Kidney (tissue), 14 donors: ENCODE measurements around the gene INO80E. TPM values are rescaled to one million over a fixed set of nuclear protein-coding genes. Genes with fewer than 3 reads are reported as not detected.
"Not testable (repeated sequence)": the region's sequence is repeated elsewhere in the genome, so short reads cannot be mapped to it uniquely, and the experiment has no call there.

ENCODE experiments used
- DNase-seq, 5 donors: peaks; one replicate each; pipeline ENCODE4 v3.0.0-alpha.2; 2013 to 2020
- FAIRE-seq: peaks from 2 replicates; lab custom pipeline; 2012; peaks lifted over from hg19 to GRCh38; lab: Jason Lieb, UNC
- H3K27ac ChIP-seq, 2 donors: one replicate each; pipeline ENCODE4 v1.7.0; 2013; ENCODE audit warnings: low read depth in 2 of 2, low read length in 2 of 2, inconsistent platforms in 1 of 2
- H3K27me3 ChIP-seq: one replicate; pipeline ENCODE4 v1.7.1; 2013; ENCODE audit warnings: low read length, inconsistent platforms; ENCODE audit not compliant: control insufficient read depth, insufficient read depth
- H3K36me3 ChIP-seq, 3 donors: one replicate each; pipeline versions ENCODE4 v1.7.0 to v1.7.1; 2013; ENCODE audit warnings: low read length in 3 of 3, control low read depth in 1 of 3, inconsistent platforms in 1 of 3; ENCODE audit not compliant: insufficient read depth in 3 of 3, control insufficient read depth in 2 of 3
- H3K4me1 ChIP-seq, 3 donors: one replicate each; pipeline versions ENCODE4 v1.7.0 to v1.7.1; 2013; ENCODE audit warnings: low read length in 3 of 3, inconsistent platforms in 1 of 3, low read depth in 1 of 3; ENCODE audit not compliant: control insufficient read depth in 2 of 3, insufficient read depth in 2 of 3
- H3K4me3 ChIP-seq, 3 donors: one replicate each; pipeline versions ENCODE4 v1.7.0 to v1.8.1; 2013; ENCODE audit warnings: low read length in 3 of 3, control low read depth in 1 of 3, inconsistent platforms in 1 of 3
- H3K9ac ChIP-seq, 3 donors: one replicate each; pipeline versions ENCODE4 v1.7.0 to v1.7.1; 2013; ENCODE audit warnings: low read length in 3 of 3, control low read depth in 1 of 3, inconsistent platforms in 1 of 3
- H3K9me3 ChIP-seq, 3 donors: one replicate each; pipeline versions ENCODE4 v1.7.0 to v1.7.1; 2013; ENCODE audit warnings: low read length in 3 of 3, control low read depth in 1 of 3, inconsistent platforms in 1 of 3; ENCODE audit not compliant: control insufficient read depth in 2 of 3, insufficient read depth in 1 of 3
- intact Hi-C: fragments of 100-400 bp; cut with DNase I; formaldehyde crosslinking; loops from one replicate; pipeline ENCODE4 v1.11.1; 2022
- polyA plus RNA-seq: library from polyadenylated mRNA; stranded (reverse); fragments of 350-450 nt; fragmentation: Illumina TruSeq; extraction: RNeasy Lipid Tissue Mini Kit (QIAGEN cat#74804); gene quantifications from one replicate; pipeline ENCODE4 v1.2.3, GENCODE V29; 2014; ENCODE audit warnings: low read depth, low replicate concordance; ENCODE audit not compliant: insufficient read depth
- total RNA-seq: library from RNA; stranded (reverse); fragmentation: NEBNext Ultra II Directional; extraction: Animal tissue kit (Norgen Biotek cat#: 25700); gene quantifications from one replicate; pipeline ENCODE4 v1.2.1, GENCODE V29; 2021
- TF ChIP-seq, protein P1 (sequence below): IDR thresholded peaks from 3 replicates; pipeline ENCODE4 v1.5.1; 2012; ENCODE audit warnings: mild to moderate bottlenecking, moderate library complexity, borderline replicate concordance; ENCODE audit not compliant: insufficient read depth; ENCODE audit errors: extremely low read depth
- donor health status: control.
- donor health status: control.
- donor health status: control.
- donor health status: control.
- donor health status: control.
- donor health status: DM: yes; HTN: yes; CAD: no.
- donor health status: Normal renal cell carcinoma (clear cell type).

INO80E gene
- total and polyA plus RNA-seq, 2 donors from 2014 or later, result 52.7 to 74.1 TPM

DNA sequence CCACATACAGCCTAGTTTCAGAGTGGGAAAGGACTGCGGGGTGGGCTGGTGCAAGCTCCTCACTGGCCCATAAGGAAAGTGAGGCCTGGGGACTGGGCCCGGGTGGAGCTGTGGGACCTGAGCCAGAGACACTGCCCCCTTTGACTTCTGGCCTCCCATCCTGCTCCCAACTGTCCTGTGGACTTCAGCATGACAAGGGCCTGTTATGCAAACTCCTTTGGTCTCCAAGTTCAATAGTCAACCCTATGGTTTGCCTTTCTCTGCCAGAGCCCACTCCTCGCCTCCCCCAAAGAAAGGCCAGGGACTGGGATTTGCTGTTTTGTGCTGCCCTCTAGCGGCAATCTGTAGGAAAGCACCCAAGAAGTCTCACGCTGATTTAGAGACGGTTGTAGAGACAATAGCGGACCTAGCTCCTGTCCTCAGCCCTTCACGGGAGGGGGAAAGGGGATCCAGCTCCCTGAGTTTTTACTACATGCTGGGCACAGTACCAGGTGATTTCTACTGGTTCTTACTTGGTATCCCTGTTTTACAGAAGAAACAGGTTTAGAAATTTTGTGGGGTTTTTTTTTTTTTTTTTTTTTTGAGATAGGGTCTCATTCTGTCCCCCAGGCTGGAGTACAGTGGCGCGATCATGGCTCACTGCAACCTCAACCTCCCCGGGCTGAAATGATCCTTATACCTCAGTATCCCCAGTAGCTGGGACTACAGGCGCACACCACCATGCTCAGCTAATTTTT, 36.2 kb downstream of the INO80E start:
- DNase-seq (peak in 4 of 5 donors; percentile 83 to 89 (median 85)), FAIRE-seq (no peak)
- H3K9me3 ChIP-seq, result no peaks in the 10 kb centered on the region
- H3K4me1 ChIP-seq, result no peaks in the 10 kb centered on the region
- H3K27ac ChIP-seq, result no peak overlapping the region
- no peak overlapping the region for H3K9ac ChIP-seq
- H3K27me3 ChIP-seq, result peaks cover 3% of the 10 kb centered on the region
- no peaks in the 10 kb centered on the region for H3K36me3 ChIP-seq
- TF ChIP-seq, protein P1, sequence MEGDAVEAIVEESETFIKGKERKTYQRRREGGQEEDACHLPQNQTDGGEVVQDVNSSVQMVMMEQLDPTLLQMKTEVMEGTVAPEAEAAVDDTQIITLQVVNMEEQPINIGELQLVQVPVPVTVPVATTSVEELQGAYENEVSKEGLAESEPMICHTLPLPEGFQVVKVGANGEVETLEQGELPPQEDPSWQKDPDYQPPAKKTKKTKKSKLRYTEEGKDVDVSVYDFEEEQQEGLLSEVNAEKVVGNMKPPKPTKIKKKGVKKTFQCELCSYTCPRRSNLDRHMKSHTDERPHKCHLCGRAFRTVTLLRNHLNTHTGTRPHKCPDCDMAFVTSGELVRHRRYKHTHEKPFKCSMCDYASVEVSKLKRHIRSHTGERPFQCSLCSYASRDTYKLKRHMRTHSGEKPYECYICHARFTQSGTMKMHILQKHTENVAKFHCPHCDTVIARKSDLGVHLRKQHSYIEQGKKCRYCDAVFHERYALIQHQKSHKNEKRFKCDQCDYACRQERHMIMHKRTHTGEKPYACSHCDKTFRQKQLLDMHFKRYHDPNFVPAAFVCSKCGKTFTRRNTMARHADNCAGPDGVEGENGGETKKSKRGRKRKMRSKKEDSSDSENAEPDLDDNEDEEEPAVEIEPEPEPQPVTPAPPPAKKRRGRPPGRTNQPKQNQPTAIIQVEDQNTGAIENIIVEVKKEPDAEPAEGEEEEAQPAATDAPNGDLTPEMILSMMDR, result peak; percentile 67
- no peak overlapping the region for H3K4me3 ChIP-seq
- intact Hi-C loops, result no loop called here

GRCh38 chr16:30033270-30033669, 37.2 kb downstream of the INO80E start:
- Histone ChIP-seq H3K9ac (no peak overlapping the region), H3K27ac (no peak overlapping the region), H3K4me3 (no peak overlapping the region), H3K27me3 (peaks cover 3% of the 10 kb centered on the region), H3K9me3 (no peaks in the 10 kb centered on the region), H3K36me3 (no peaks in the 10 kb centered on the region), H3K4me1 (no peaks in the 10 kb centered on the region)
- TF ChIP-seq, protein P1, result no peak
- intact Hi-C loops, result no loop called here
- FAIRE-seq (no peak), DNase-seq (no peak)

GRCh38 chr16:30040221-30040620, 44.2 kb downstream of the INO80E start:
- Histone ChIP-seq H3K27ac (no peak overlapping the region), H3K36me3 (no peaks in the 10 kb centered on the region), H3K9ac (no peak overlapping the region), H3K27me3 (no peaks in the 10 kb centered on the region), H3K9me3 (peaks cover 0 to under 1% (median 0%) of the 10 kb centered on the region in 3 donors), H3K4me1 (peaks cover 0 to under 1% (median 0%) of the 10 kb centered on the region in 3 donors), H3K4me3 (no peak overlapping the region)
- DNase-seq (no peak), FAIRE-seq (no peak)
- TF ChIP-seq, protein P1, result no peak
- intact Hi-C loops, result no loop called here

DNA sequence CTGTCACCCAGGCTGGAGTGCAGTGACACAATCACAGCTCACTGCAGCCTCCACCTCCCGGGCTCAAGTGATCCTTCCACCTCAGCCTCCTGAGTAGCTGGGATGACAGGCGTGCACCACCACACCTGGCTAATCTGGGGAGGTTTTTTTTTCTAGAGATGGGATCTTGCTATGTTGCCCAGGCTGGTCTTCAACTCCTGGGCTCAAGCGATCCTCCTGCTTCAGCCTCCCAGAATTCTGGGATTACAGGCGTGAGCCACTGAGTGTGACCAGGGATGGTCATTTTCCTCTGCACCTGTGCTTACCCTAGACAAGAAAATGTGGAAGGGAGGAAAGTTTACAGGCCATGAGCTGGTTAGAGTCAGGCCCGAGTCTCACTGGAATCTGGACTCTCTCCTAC, 44.6 kb downstream of the INO80E start:
- H3K36me3 ChIP-seq, FAIRE-seq, H3K9ac ChIP-seq, H3K4me1 ChIP-seq, H3K9me3 ChIP-seq, H3K27me3 ChIP-seq, intact Hi-C loops, H3K27ac ChIP-seq, H3K4me3 ChIP-seq, DNase-seq: not testable (repeated sequence)
